H1 (cell line): ENCODE measurements around the gene EPHA8. TPM values are rescaled to one million over a fixed set of nuclear protein-coding genes. Genes with fewer than 3 reads are reported as not detected.

Source experiments
- CTCF ChIA-PET: fragments of 300-600 bp; sonication (Branson Sonifier 250); formaldehyde crosslinking; loops from one replicate; lab custom pipeline; 2021; ENCODE audit not compliant: partially characterized antibody; lab: Charles Lee
- POLR2A ChIA-PET: fragments of 300-600 bp; sonication (Branson Sonifier 250); formaldehyde crosslinking; loops from one replicate; lab custom pipeline; 2021; ENCODE audit warnings: inconsistent platforms; ENCODE audit not compliant: partially characterized antibody; lab: Charles Lee
- DNase-seq, 2 experiments: peaks; one replicate each; pipeline versions ENCODE4 v3.0.0 to v3.0.0-alpha.2; 2010 to 2022; ENCODE audit warnings: low spot score in 2 of 2, low read depth in 1 of 2, mixed read lengths in 1 of 2
- FAIRE-seq: peaks from 2 replicates; lab custom pipeline; 2011; peaks lifted over from hg19 to GRCh38; lab: Jason Lieb, UNC
- H2AFZ ChIP-seq: 2 replicates; pipeline ENCODE4 v1.8.1; 2012; ENCODE audit warnings: low read length, inconsistent platforms
- H2AK5ac ChIP-seq: 2 replicates; pipeline ENCODE4 v1.6.1; 2013; ENCODE audit warnings: low read depth, low read length
- H2BK120ac ChIP-seq: replicated peaks from 2 replicates; pipeline ENCODE3; 2013; ENCODE audit warnings: low read depth, low read length, inconsistent platforms
- H2BK12ac ChIP-seq: 2 replicates; pipeline ENCODE4 v1.6.1; 2013; ENCODE audit warnings: low read depth, low read length
- H2BK15ac ChIP-seq: 2 replicates; pipeline ENCODE4 v1.6.1; 2013; ENCODE audit warnings: low read length
- H2BK20ac ChIP-seq: 2 replicates; pipeline ENCODE4 v1.6.1; 2013; ENCODE audit warnings: low read length
- H2BK5ac ChIP-seq: 2 replicates; pipeline ENCODE4 v1.6.1; 2013; ENCODE audit warnings: low read depth, low read length
- H3K14ac ChIP-seq: 2 replicates; pipeline ENCODE4 v1.6.1; 2013; ENCODE audit warnings: inconsistent platforms; ENCODE audit not compliant: insufficient read length
- H3K18ac ChIP-seq: 2 replicates; pipeline ENCODE4 v1.6.1; 2013; ENCODE audit warnings: low read length; ENCODE audit errors: extremely low read depth
- H3K23ac ChIP-seq: 2 replicates; pipeline ENCODE4 v1.6.1; 2013; ENCODE audit warnings: inconsistent platforms; ENCODE audit not compliant: insufficient read length
- H3K23me2 ChIP-seq: 2 replicates; pipeline ENCODE4 v1.6.1; 2013; ENCODE audit warnings: low read depth, low read length
- H3K27ac ChIP-seq: 2 replicates; pipeline ENCODE4 v1.6.1; 2011; ENCODE audit warnings: low read depth, low read length, inconsistent platforms
- H3K27me3 ChIP-seq, 4 experiments: replicated peaks in 1 of 4; 1 replicate in 1 of 4; 2 replicates in 3 of 4; pipeline versions ENCODE4 v1.6.1 to v1.8.1; 2011 to 2013; ENCODE audit warnings: low read length in 3 of 4, mild to moderate bottlenecking in 3 of 4, inconsistent platforms in 2 of 4, mixed read lengths in 2 of 4, moderate library complexity in 1 of 4; ENCODE audit not compliant: control insufficient read depth in 3 of 4, insufficient read depth in 3 of 4; ENCODE audit errors: extremely low read depth in 1 of 4
- H3K36me3 ChIP-seq, 4 experiments: 2 replicates each; pipeline versions ENCODE4 v1.6.1 to v1.8.1; 2011 to 2013; ENCODE audit warnings: mild to moderate bottlenecking in 4 of 4, low read length in 3 of 4, moderate library complexity in 2 of 4, control low read depth in 1 of 4, inconsistent platforms in 1 of 4; ENCODE audit not compliant: insufficient read depth in 4 of 4, control insufficient read depth in 2 of 4
- H3K4ac ChIP-seq: replicated peaks from 2 replicates; pipeline ENCODE3; 2013; ENCODE audit warnings: low read length, low read depth, mixed read lengths, inconsistent platforms; ENCODE audit not compliant: insufficient read length
- H3K4me1 ChIP-seq, 4 experiments: replicated peaks in 1 of 4; 1 replicate in 1 of 4; 2 replicates in 3 of 4; pipeline versions ENCODE4 v1.6.1 to v1.8.1; 2011 to 2013; ENCODE audit warnings: low read length in 3 of 4, inconsistent platforms in 2 of 4, mixed read lengths in 1 of 4; ENCODE audit not compliant: insufficient read depth in 4 of 4, control insufficient read depth in 3 of 4
- H3K4me2 ChIP-seq, 2 experiments: 2 replicates each; pipeline versions ENCODE4 v1.6.1 to v1.8.1; 2011 to 2013; ENCODE audit warnings: low read depth in 2 of 2, low read length in 2 of 2, control low read depth in 1 of 2, inconsistent platforms in 1 of 2, mild to moderate bottlenecking in 1 of 2; ENCODE audit not compliant: insufficient read depth in 1 of 2
- H3K4me3 ChIP-seq, 4 experiments: fragments of 200-600, 300-600 bp in 1 of 4; sonication (generic), shearing (Covaris generic), sonication (Bioruptor Twin) in 1 of 4; 2 replicates each; pipeline versions ENCODE4 v1.5.1 to v1.8.1; 2011 to 2016; ENCODE audit warnings: low read length in 4 of 4, low read depth in 3 of 4, control low read depth in 2 of 4, inconsistent platforms in 2 of 4, mild to moderate bottlenecking in 2 of 4, mixed read lengths in 1 of 4, moderate library complexity in 1 of 4; ENCODE audit not compliant: insufficient read depth in 2 of 4; ENCODE audit errors: extremely low read depth in 1 of 4
- H3K56ac ChIP-seq: replicated peaks from 2 replicates; pipeline ENCODE3; 2013; ENCODE audit warnings: low read depth, mild to moderate bottlenecking, mixed read lengths, low read length, inconsistent platforms; ENCODE audit not compliant: insufficient read length
- H3K79me1 ChIP-seq: 2 replicates; pipeline ENCODE4 v1.6.1; 2013; ENCODE audit warnings: low read depth, low read length, control low read depth
- H3K79me2 ChIP-seq, 2 experiments: 2 replicates each; pipeline versions ENCODE4 v1.6.1 to v1.8.1; 2012 to 2013; ENCODE audit warnings: low read length in 2 of 2, mild to moderate bottlenecking in 2 of 2, inconsistent platforms in 1 of 2; ENCODE audit not compliant: insufficient read depth in 2 of 2, control insufficient read depth in 1 of 2
- H3K9ac ChIP-seq, 4 experiments: replicated peaks in 1 of 4; 1 replicate in 1 of 4; 2 replicates in 3 of 4; pipeline versions ENCODE4 v1.6.1 to v1.8.1; 2011 to 2013; ENCODE audit warnings: low read depth in 3 of 4, low read length in 3 of 4, control low read depth in 2 of 4, mild to moderate bottlenecking in 2 of 4, moderate library complexity in 2 of 4, inconsistent platforms in 1 of 4; ENCODE audit errors: extremely low read depth in 1 of 4
- H3K9me3 ChIP-seq, 2 experiments: 2 replicates each; pipeline versions ENCODE4 v1.6.1 to v1.8.1; 2012 to 2013; ENCODE audit warnings: mild to moderate bottlenecking in 2 of 2, moderate library complexity in 2 of 2, control low read depth in 1 of 2, inconsistent platforms in 1 of 2, low read depth in 1 of 2, low read length in 1 of 2, mixed read lengths in 1 of 2; ENCODE audit not compliant: insufficient read depth in 2 of 2
- H4K20me1 ChIP-seq, 2 experiments: replicated peaks in 1 of 2; 2 replicates each; pipeline versions ENCODE3 to v1.8.1; 2011 to 2013; ENCODE audit warnings: inconsistent platforms in 2 of 2, low read length in 2 of 2, mild to moderate bottlenecking in 1 of 2; ENCODE audit not compliant: insufficient read depth in 2 of 2, control insufficient read depth in 1 of 2
- H4K5ac ChIP-seq: 2 replicates; pipeline ENCODE4 v1.6.1; 2013; ENCODE audit warnings: low read length, low read depth, mixed read lengths, inconsistent platforms; ENCODE audit not compliant: insufficient read length
- H4K8ac ChIP-seq: 2 replicates; pipeline ENCODE4 v1.8.0; 2013; ENCODE audit warnings: mild to moderate bottlenecking, moderate library complexity, low read length, inconsistent platforms; ENCODE audit not compliant: insufficient read depth; ENCODE audit errors: extremely low read depth
- H4K91ac ChIP-seq: replicated peaks from 2 replicates; pipeline ENCODE3; 2013; ENCODE audit warnings: low read length, mixed read lengths, inconsistent platforms; ENCODE audit not compliant: insufficient read length
- ATF2 ChIP-seq: IDR thresholded peaks from 2 replicates; pipeline ENCODE4 v1.6.1; 2012; ENCODE audit warnings: low read length, inconsistent platforms
- BACH1 ChIP-seq: IDR thresholded peaks from 2 replicates; pipeline ENCODE4 v1.6.1; 2012; ENCODE audit warnings: low read length, improper control_type of control experiment
- BCL11A ChIP-seq, 2 experiments: IDR thresholded peaks; one replicate each; pipeline ENCODE4 v1.6.1; 2011; ENCODE audit warnings: low read depth in 2 of 2, low read length in 2 of 2, mild to moderate bottlenecking in 2 of 2
- CREB1 ChIP-seq: IDR thresholded peaks from 2 replicates; pipeline ENCODE4 v1.6.1; 2012; ENCODE audit warnings: inconsistent platforms
- FOSL1 ChIP-seq: IDR thresholded peaks from 2 replicates; pipeline ENCODE4 v1.6.1; 2011; ENCODE audit warnings: mild to moderate bottlenecking, low read depth, low read length, moderate library complexity; ENCODE audit not compliant: insufficient read depth
- KDM4A ChIP-seq: IDR thresholded peaks from one replicate; pipeline ENCODE4 v1.7.1; 2012; ENCODE audit warnings: low read depth, mild to moderate bottlenecking, moderate library complexity, low read length, inconsistent platforms; ENCODE audit not compliant: severe bottlenecking
- NRF1 ChIP-seq: IDR thresholded peaks from 2 replicates; pipeline ENCODE4 v1.6.1; 2011; ENCODE audit warnings: mild to moderate bottlenecking, low read depth, low read length, improper control_type of control experiment
- RFX5 ChIP-seq: IDR thresholded peaks from 2 replicates; pipeline ENCODE4 v1.6.1; 2011; ENCODE audit warnings: low read depth, low read length, improper control_type of control experiment, borderline replicate concordance
- SP4 ChIP-seq: IDR thresholded peaks from 2 replicates; pipeline ENCODE4 v1.6.1; 2012; ENCODE audit warnings: low read length, inconsistent platforms
- WGBS, 2 experiments: shearing (Covaris generic) in 1 of 2; methylation state at CpG; one replicate each; pipeline versions ENCODE4 v1.1.6 to v1.1.7; 2013 to 2015; ENCODE audit warnings: low lambda C conversion rate in 2 of 2, mixed read lengths in 2 of 2, inconsistent platforms in 1 of 2, low coverage in 1 of 2, missing lambda C conversion rate in 1 of 2; ENCODE audit not compliant: insufficient replicate concordance in 2 of 2, insufficient coverage in 1 of 2, insufficient read length in 1 of 2; ENCODE audit errors: extremely low coverage in 1 of 2, missing lambda C conversion rate in 1 of 2; 5-methylcytosine and 5-hydroxymethylcytosine counted together
- polyA plus RNA-seq, 7 experiments: library from polyadenylated mRNA; depleted of rRNA in 3 of 7; stranded (reverse) in 5 of 7; unstranded in 2 of 7; fragments of >200 nt in 5 of 7; fragments of 200-250 nt in 2 of 7; gene quantifications; 1 replicate in 5 of 7; 2 replicates in 1 of 7; 4 replicates in 1 of 7; pipeline versions ENCODE4 v1.2.1 to v1.2.3, GENCODE V29; 2011 to 2013; ENCODE audit warnings: missing spikeins in 2 of 7, mixed read lengths in 2 of 7
- total RNA-seq: library from RNA; stranded (reverse); fragmentation: NEBNext Ultra II Directional; extraction: Animal tissue kit (Norgen Biotek cat#: 25700); gene quantifications from 2 replicates; pipeline ENCODE4 v1.2.1, GENCODE V29; 2021

The EPHA8 gene
- total and polyA plus RNA-seq, 2 of the 8 experiments (the other 6 are each of a cell fraction or from before 2014, with no cell fraction given), result 4.0 to 8.4 TPM

- no peak for DNase-seq
- FAIRE-seq, result no peak
- no peak overlapping the region for H3K4me2 ChIP-seq
- no peak overlapping the region for H2BK15ac ChIP-seq
- no peaks in the 10 kb centered on the region; the same call in 1 of the 2 replicates for H3K23me2 ChIP-seq
- H2AFZ ChIP-seq, result no peak overlapping the region
- H3K4me1 ChIP-seq, result peaks cover 0 to 6% (median 3%) of the 10 kb centered on the region in 4 experiments; a peak in 5 of 7 replicates
- POLR2A ChIA-PET, result no interaction called here
- no peak overlapping the region for H3K27ac ChIP-seq
- 89% methylated on average over 3 of the region's 3 CpGs; no CpG with 5 or more reads in 1 of the 2 experiments for whole genome bisulfite sequencing, 2 experiments
- H2AK5ac ChIP-seq, result no peak overlapping the region
- H4K5ac ChIP-seq, result no peak overlapping the region
- H3K56ac ChIP-seq, result no peak overlapping the region
- H3K4ac ChIP-seq, result no peak overlapping the region
- H3K9me3 ChIP-seq, result no peaks in the 10 kb centered on the region
- no peak for TF ChIP-seq RFX5
- TF ChIP-seq KDM4A, result no peak
- TF ChIP-seq SP4, result no peak
- TF ChIP-seq NRF1, result no peak
- no peak for TF ChIP-seq BCL11A (IDR thresholded peaks at IDR 0.05; ENCODE audit: low read depth in 2 of 2, low read length in 2 of 2)
- no peak for TF ChIP-seq ATF2
- TF ChIP-seq BACH1, result no peak
- TF ChIP-seq FOSL1, result no peak
- TF ChIP-seq CREB1, result no peak
- TF ChIP-seq, all 59 proteins: peak for 0
- H2BK20ac ChIP-seq, result no peak overlapping the region
- H3K14ac ChIP-seq, result no peak overlapping the region
- no peak overlapping the region for H2BK5ac ChIP-seq
- no peak overlapping the region for H4K91ac ChIP-seq
- H3K79me1 ChIP-seq, result no peaks in the 10 kb centered on the region
- no peak overlapping the region for H3K23ac ChIP-seq
- no peak overlapping the region for H3K9ac ChIP-seq
- H2BK12ac ChIP-seq, result no peak overlapping the region
- no peak overlapping the region for H4K8ac ChIP-seq
- H3K36me3 ChIP-seq, result no peaks in the 10 kb centered on the region
- H2BK120ac ChIP-seq, result no peak overlapping the region
- H4K20me1 ChIP-seq, result peaks cover 0 to 6% of the 10 kb centered on the region in 2 experiments
- H3K27me3 ChIP-seq, result peaks cover 0 to 7% (median 0%) of the 10 kb centered on the region in 4 experiments; a peak in 1 of 7 replicates
- H3K79me2 ChIP-seq, result no peaks in the 10 kb centered on the region
- H3K18ac ChIP-seq, result no peak overlapping the region
- no peak overlapping the region for H3K4me3 ChIP-seq
- CTCF ChIA-PET, result interaction anchor here (0.9 to 2.7 kb wide), 3 partner anchors 12 to 81 kb away, joined by 3 to 9 read pairs (median 4); no protein-coding TSS in a partner anchor
Observed at GRCh38 chr1:22608361-22608760, 45.1 kb downstream of the EPHA8 start.
